ENCODE measurements around the gene RPS29. TPM values are rescaled to one million over a fixed set of nuclear protein-coding genes. Genes with fewer than 3 reads are reported as not detected.

RPS29 gene
- total and polyA plus RNA-seq, 2 of the 13 experiments (the other 11 are each of a cell fraction or from before 2014, with no cell fraction given), result 4,303 to 8,215 TPM

DNA sequence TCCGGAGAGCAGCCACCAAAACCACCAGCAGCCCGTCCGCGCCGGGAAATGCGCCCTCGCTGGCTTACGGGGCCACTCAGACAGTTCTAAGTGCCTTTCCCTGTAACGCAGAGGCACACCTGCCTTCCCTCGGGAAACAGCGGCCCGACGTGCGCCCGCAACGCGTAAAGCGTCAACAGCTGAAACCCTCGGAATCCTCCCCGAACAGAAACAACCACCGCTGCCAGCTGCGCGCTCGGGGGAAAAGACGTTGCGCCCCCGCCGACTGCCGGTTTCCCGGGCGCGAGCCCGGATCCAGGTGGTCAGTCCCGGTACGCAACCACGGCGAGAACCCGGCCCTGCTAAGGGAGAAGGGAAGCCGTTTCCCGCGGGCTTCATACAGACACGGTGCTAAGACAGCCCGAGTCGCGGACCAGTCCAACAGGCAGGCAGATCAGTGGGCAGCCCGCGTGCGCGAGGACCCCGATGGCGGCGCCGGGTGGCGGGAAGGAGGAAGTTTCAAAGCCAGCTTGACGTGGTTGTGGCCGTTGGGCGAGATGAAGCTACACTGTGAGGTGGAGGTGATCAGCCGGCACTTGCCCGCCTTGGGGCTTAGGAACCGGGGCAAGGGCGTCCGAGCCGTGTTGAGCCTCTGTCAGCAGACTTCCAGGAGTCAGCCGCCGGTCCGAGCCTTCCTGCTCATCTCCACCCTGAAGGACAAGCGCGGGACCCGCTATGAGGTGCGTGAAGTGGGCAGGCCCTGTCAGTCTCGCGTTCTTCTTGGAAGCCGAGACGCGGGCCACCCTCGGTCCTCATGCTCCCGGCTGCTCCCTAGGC, 12.5 kb upstream of the RPS29 start, which contains the start of gene LRR1 (continued):
- TF ChIP-seq, protein P1, sequence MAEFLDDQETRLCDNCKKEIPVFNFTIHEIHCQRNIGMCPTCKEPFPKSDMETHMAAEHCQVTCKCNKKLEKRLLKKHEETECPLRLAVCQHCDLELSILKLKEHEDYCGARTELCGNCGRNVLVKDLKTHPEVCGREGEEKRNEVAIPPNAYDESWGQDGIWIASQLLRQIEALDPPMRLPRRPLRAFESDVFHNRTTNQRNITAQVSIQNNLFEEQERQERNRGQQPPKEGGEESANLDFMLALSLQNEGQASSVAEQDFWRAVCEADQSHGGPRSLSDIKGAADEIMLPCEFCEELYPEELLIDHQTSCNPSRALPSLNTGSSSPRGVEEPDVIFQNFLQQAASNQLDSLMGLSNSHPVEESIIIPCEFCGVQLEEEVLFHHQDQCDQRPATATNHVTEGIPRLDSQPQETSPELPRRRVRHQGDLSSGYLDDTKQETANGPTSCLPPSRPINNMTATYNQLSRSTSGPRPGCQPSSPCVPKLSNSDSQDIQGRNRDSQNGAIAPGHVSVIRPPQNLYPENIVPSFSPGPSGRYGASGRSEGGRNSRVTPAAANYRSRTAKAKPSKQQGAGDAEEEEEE (CRISPR knock-in tag; IDR thresholded peaks at IDR 0.05; ENCODE audit: borderline replicate concordance), result no peak; the same call in 1 of the 2 replicates
- no peak for TF ChIP-seq ZNF83 (CRISPR knock-in tag; IDR thresholded peaks at IDR 0.05; ENCODE audit: borderline replicate concordance)
- 0 out of 2 replicates have a peak, but pooled peaks have one; percentile 63 for TF ChIP-seq ZNF766 (CRISPR knock-in tag; IDR thresholded peaks at IDR 0.05; ENCODE audit: borderline replicate concordance)
- peak; percentile 86 for TF ChIP-seq HOXA5 (CRISPR knock-in tag; IDR thresholded peaks at IDR 0.05)
- 0 out of 2 replicates have a peak, but pooled peaks have one; percentile 39 for TF ChIP-seq ZNF672 (CRISPR knock-in tag; IDR thresholded peaks at IDR 0.05)
- TF ChIP-seq, protein P2, sequence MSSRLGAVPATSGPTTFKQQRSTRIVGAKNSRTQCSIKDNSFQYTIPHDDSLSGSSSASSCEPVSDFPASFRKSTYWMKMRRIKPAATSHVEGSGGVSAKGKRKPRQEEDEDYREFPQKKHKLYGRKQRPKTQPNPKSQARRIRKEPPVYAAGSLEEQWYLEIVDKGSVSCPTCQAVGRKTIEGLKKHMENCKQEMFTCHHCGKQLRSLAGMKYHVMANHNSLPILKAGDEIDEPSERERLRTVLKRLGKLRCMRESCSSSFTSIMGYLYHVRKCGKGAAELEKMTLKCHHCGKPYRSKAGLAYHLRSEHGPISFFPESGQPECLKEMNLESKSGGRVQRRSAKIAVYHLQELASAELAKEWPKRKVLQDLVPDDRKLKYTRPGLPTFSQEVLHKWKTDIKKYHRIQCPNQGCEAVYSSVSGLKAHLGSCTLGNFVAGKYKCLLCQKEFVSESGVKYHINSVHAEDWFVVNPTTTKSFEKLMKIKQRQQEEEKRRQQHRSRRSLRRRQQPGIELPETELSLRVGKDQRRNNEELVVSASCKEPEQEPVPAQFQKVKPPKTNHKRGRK (CRISPR knock-in tag; IDR thresholded peaks at IDR 0.05), result no peak
- TF ChIP-seq SRY (CRISPR knock-in tag; IDR thresholded peaks at IDR 0.05), result peak; percentile 91; the same call in 1 of the 2 replicates
- TF ChIP-seq ZNF746 (CRISPR knock-in tag; IDR thresholded peaks at IDR 0.05), result peak; percentile 43
- TF ChIP-seq ZNF326 (CRISPR knock-in tag; IDR thresholded peaks at IDR 0.05; ENCODE audit: borderline replicate concordance), result no peak
- no peak for TF ChIP-seq ZBTB42 (CRISPR knock-in tag; IDR thresholded peaks at IDR 0.05)
- peak; percentile 41; the same call in 1 of the 2 replicates for TF ChIP-seq ZNF205 (CRISPR knock-in tag; IDR thresholded peaks at IDR 0.05)
- TF ChIP-seq, protein P3, sequence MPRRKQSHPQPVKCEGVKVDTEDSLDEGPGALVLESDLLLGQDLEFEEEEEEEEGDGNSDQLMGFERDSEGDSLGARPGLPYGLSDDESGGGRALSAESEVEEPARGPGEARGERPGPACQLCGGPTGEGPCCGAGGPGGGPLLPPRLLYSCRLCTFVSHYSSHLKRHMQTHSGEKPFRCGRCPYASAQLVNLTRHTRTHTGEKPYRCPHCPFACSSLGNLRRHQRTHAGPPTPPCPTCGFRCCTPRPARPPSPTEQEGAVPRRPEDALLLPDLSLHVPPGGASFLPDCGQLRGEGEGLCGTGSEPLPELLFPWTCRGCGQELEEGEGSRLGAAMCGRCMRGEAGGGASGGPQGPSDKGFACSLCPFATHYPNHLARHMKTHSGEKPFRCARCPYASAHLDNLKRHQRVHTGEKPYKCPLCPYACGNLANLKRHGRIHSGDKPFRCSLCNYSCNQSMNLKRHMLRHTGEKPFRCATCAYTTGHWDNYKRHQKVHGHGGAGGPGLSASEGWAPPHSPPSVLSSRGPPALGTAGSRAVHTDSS (CRISPR knock-in tag; conservative IDR thresholded peaks at IDR 0.05), result no peak
- peak; percentile 69; the same call in 1 of the 2 replicates for TF ChIP-seq ZSCAN29 (CRISPR knock-in tag; conservative IDR thresholded peaks at IDR 0.05)
- peak; percentile 68 for TF ChIP-seq PHF21A (CRISPR knock-in tag; IDR thresholded peaks at IDR 0.05)
- TF ChIP-seq, protein P4, sequence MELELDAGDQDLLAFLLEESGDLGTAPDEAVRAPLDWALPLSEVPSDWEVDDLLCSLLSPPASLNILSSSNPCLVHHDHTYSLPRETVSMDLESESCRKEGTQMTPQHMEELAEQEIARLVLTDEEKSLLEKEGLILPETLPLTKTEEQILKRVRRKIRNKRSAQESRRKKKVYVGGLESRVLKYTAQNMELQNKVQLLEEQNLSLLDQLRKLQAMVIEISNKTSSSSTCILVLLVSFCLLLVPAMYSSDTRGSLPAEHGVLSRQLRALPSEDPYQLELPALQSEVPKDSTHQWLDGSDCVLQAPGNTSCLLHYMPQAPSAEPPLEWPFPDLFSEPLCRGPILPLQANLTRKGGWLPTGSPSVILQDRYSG (CRISPR knock-in tag; IDR thresholded peaks at IDR 0.05), result no peak
- TF ChIP-seq SSRP1 (CRISPR knock-in tag; IDR thresholded peaks at IDR 0.05), result no peak
- TF ChIP-seq, protein P5, sequence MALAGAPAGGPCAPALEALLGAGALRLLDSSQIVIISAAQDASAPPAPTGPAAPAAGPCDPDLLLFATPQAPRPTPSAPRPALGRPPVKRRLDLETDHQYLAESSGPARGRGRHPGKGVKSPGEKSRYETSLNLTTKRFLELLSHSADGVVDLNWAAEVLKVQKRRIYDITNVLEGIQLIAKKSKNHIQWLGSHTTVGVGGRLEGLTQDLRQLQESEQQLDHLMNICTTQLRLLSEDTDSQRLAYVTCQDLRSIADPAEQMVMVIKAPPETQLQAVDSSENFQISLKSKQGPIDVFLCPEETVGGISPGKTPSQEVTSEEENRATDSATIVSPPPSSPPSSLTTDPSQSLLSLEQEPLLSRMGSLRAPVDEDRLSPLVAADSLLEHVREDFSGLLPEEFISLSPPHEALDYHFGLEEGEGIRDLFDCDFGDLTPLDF (CRISPR knock-in tag; IDR thresholded peaks at IDR 0.05), result peak; percentile 95
- TF ChIP-seq ZNF563 (CRISPR knock-in tag; IDR thresholded peaks at IDR 0.05), result peak; percentile 49; the same call in 1 of the 2 replicates
- TF ChIP-seq, protein P6, sequence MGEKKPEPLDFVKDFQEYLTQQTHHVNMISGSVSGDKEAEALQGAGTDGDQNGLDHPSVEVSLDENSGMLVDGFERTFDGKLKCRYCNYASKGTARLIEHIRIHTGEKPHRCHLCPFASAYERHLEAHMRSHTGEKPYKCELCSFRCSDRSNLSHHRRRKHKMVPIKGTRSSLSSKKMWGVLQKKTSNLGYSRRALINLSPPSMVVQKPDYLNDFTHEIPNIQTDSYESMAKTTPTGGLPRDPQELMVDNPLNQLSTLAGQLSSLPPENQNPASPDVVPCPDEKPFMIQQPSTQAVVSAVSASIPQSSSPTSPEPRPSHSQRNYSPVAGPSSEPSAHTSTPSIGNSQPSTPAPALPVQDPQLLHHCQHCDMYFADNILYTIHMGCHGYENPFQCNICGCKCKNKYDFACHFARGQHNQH (CRISPR knock-in tag; IDR thresholded peaks at IDR 0.05), result peak; percentile 63; the same call in 1 of the 2 replicates
- TF ChIP-seq, protein P7, sequence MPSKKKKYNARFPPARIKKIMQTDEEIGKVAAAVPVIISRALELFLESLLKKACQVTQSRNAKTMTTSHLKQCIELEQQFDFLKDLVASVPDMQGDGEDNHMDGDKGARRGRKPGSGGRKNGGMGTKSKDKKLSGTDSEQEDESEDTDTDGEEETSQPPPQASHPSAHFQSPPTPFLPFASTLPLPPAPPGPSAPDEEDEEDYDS (CRISPR knock-in tag; IDR thresholded peaks at IDR 0.05), result peak; percentile 72
